ENCODE measurements around the gene PDE9A.

The PDE9A gene

DNA sequence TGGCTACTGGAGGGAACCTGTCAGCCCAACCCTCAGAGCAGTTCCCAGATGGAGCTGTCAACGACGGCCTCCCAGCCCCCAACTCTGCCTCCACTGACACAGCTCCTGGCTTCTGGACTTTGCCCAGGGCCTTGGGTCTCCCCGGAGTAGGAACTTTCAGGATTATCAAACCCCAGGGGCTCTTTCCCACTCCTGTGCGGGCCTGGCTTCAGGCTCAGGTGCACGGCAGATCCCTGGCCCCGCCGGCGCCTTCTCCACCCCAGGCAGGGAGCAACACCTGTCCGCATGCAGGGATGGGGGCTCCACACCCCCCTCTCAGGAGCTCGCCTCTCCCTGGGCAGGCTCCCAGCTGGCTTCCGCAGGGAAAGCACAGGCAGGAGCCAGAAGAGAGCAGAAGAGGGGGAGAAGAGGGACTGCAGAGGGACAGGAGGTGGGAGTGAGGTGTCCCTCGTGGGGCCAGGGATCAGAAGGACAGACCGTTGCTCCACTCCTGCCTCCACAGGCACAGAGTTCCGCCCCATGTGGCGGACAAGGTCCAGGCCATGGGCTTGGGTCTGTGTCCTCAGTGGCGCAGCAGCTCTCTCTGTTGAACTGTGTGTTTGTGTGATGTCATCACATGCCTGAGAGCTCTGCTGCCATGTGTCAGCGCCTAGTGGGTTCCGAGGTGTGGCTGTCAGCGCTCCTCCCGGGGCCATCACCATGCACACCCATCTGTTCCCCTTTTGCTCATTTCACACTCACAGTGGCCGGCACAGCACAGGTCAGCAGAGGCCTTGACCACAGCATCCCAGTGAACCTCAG is 107.7 kb downstream of the PDE9A start:
- no peak for DNase-seq

GRCh38 chr21:42761776-42762335 is 108.4 kb downstream of the PDE9A start:
- no peak for DNase-seq

GRCh38 chr21:42763581-42764442 is 110.4 kb downstream of the PDE9A start:
- no peak for DNase-seq

- no peak for DNase-seq
Observed at GRCh38 chr21:42764443-42764760, 111.0 kb downstream of the PDE9A start.

- DNase-seq = no peak
Observed at GRCh38 chr21:42764883-42765282, 111.5 kb downstream of the PDE9A start.

DNA sequence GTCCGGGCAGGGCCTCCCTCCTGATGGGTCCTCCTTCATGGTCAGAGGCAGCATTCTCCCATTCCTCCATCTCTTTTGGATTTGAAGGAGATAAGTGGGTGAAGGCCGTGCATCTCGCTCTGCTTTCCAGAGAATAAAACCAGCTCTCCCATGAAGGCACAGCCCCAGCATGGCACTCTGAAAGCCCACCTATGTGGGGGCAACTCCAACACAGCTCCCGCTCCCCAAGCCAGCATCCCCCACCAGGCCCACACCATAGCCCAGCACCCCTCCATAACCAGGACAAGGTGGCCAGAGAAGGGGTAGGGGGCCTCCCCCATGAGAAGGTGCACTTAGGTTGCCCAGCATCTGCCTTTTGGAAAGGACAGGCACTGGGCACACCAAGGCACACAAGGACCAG is 112.2 kb downstream of the PDE9A start:
- DNase-seq = no peak

- no peak for DNase-seq
Observed at GRCh38 chr21:42766739-42767560, 113.5 kb downstream of the PDE9A start.

DNA sequence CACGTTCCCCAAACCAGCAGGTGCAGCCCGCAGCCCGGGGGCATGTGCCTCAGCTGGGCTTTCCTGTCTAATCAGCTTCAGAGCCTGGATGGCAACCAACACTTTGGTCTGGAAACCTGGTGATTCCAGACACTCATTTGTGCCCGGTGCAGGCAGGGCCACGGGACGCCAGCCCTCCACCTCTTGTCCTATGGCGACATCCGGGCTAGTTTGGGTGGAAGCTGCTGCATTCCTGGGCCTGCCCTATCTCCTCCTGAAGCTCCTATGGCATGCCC is 114.1 kb downstream of the PDE9A start:
- no peak for DNase-seq

- DNase-seq = no peak
Observed at GRCh38 chr21:42768324-42769121, 115.1 kb downstream of the PDE9A start.

GRCh38 chr21:42769183-42769819 is 115.9 kb downstream of the PDE9A start:
- no peak for DNase-seq

- no peak for DNase-seq
Observed at GRCh38 chr21:42769820-42770716, 116.6 kb downstream of the PDE9A start.

DNA sequence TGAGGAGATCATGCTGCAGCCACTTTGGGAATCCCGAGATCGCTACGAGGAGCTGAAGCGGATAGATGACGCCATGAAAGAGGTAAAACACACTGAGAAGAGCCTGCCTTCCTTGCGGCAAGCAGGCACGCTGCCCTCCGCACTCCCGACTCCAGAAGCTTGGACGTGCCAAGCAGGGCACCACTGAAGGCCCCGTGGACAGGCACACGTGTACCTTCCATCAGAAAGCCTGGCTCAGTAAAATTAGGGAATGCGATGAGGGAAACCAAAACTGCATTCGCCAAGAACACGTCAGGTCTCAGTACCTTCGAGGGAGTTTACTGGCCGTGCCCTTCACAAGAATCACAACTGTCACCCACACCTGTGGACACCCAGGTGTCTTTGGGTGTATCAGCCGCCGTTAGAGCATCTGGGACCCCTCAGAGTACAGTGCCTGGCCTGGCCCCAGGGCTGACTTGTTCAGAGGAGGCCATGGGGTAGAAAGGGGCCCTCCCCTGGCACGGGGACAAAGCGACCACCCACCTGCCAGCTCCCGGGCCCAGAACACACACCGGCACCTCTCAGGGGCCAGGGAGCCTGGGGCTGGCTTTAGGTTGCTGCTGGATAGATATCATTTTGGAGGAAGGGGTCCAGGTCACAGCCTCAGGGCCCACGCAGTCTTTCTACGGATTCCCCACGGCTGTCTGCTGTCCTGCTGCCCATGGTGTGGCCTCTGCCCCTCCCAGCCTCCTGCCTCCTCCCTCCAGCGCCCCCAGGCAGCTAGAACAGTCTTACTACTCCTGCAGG is 117.5 kb downstream of the PDE9A start:
- DNase-seq = no peak

DNA sequence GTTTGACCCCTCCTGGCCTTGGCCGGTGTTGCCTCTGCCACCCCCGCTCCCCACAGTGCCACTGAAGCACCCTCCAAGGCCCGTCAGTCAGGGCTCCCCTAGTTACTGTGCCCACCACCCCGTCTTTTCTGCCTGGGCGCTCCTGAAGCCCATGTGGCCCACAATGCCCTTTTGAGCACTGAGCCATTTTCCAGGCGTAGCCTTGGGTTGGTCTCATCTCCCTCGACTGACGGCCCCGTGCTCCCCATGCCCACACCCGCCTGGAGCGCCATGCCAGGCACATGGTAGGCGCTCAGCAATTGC is 118.0 kb downstream of the PDE9A start:
- no peak for DNase-seq

DNA sequence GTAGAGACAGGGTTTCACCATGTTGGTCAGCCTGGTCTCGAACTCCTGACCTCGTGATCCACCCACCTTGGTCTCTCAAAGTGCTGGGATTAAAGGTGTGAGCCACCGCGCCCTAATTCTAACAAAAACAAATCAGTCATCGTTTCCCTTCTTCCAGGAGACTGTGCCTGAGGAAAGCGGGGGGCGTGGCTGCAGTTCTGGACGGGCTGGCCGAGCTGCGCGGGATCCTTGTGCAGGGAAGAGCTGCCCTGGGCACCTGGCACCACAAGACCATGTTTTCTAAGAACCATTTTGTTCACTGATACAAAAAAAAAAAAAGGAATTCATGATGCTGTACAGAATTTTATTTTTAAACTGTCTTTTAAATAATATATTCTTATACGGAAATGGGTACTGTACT is 121.7 kb downstream of the PDE9A start:
- DNase-seq = no peak

- no peak for DNase-seq
Observed at GRCh38 chr21:42775891-42776290, 122.5 kb downstream of the PDE9A start.

GRCh38 chr21:42777064-42777756 is 123.8 kb downstream of the PDE9A start:
- DNase-seq = no peak

- DNase-seq = no peak
Observed at GRCh38 chr21:42777757-42778344, 124.4 kb downstream of the PDE9A start.

DNA sequence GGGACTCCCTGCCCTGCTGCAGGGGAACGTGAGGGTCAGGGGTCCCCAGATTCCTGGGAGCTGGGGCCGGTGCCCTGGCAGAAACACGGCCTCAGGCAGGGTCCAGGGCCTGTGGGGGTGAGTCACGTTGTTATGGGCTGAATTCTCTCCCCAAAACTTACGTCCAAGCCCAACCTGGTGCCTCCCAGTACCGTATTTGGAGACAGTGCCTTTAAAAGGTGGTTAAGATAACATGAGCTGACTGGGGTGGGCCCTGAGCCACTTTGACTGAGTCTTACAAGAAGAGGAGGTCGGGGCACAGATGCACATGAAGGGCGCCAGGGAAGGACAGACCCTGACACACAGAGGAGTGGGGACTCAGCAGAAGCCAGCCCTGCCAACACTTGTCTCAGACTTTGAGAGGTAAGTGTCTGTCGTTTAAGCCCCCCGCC is 126.0 kb downstream of the PDE9A start:
- no peak for DNase-seq

DNA sequence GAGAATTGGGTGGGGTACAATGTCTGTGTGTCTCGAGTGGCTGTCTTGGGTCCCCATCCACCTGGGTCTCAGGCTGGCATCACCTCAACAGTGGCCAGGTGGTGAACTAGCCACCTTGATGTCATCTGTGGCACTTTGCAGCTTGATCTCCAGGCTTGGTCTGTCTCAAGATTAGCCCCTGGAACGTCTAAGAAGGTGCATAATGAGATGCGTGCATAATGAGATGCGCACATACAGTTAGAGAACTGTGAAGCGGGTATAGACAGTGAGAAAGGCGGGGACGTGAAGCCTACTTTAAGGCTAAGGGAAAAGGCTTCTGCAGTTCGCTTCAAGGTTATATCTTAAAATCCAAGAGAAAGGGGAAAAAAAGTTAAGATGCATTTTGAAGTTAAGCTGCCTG is 127.2 kb downstream of the PDE9A start:
- DNase-seq = no peak
